ENCODE results near the gene WWOX. TPM values are rescaled to one million over a fixed set of nuclear protein-coding genes. Genes with fewer than 3 reads are reported as not detected.

WWOX gene
- total and polyA plus RNA-seq, 4 donors, result 5.4 to 61.5 (median 18.4) TPM

DNA sequence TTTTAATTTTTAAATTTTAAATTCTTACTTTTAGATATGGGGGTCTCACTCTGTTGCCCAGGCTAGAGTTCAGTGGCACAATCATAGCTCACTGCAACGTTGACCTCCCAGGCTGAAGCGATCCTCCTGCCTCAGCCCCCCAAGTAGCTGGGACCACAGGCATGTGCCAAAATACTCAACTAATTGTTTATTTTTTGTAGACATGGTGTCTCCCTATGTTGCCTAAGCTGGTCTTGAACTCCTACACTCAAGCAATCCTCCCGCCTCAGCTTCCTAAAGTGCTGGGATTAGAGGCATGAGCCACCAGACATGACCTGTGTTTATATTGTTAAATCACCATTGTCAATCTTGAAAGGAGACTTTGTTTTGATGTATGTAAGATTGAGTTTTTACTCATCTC lies 332.2 kb downstream of the WWOX start:
- H3K27ac ChIP-seq (ENCODE audit: low read depth in 1 of 2, low read length in 1 of 2), result no peak overlapping the region
- no peaks in the 10 kb centered on the region for H3K4me1 ChIP-seq (ENCODE audit: control insufficient read depth in 5 of 5, insufficient read depth in 5 of 5, low read length in 5 of 5)
- peaks cover 0 to 3% (median 2%) of the 10 kb centered on the region in 4 donors for H3K36me3 ChIP-seq (ENCODE audit: control insufficient read depth in 4 of 4, insufficient read depth in 4 of 4, low read length in 4 of 4)
- no peak for ATAC-seq (ENCODE audit: insufficient read depth, low FRiP score)
- no peaks in the 10 kb centered on the region for H3K9me3 ChIP-seq (ENCODE audit: control insufficient read depth in 4 of 4, insufficient read depth in 3 of 4, low read length in 3 of 4)
- DNase-seq, result no peak
- TF ChIP-seq, protein P1, sequence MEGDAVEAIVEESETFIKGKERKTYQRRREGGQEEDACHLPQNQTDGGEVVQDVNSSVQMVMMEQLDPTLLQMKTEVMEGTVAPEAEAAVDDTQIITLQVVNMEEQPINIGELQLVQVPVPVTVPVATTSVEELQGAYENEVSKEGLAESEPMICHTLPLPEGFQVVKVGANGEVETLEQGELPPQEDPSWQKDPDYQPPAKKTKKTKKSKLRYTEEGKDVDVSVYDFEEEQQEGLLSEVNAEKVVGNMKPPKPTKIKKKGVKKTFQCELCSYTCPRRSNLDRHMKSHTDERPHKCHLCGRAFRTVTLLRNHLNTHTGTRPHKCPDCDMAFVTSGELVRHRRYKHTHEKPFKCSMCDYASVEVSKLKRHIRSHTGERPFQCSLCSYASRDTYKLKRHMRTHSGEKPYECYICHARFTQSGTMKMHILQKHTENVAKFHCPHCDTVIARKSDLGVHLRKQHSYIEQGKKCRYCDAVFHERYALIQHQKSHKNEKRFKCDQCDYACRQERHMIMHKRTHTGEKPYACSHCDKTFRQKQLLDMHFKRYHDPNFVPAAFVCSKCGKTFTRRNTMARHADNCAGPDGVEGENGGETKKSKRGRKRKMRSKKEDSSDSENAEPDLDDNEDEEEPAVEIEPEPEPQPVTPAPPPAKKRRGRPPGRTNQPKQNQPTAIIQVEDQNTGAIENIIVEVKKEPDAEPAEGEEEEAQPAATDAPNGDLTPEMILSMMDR (IDR thresholded peaks at IDR 0.05; ENCODE audit: control extremely low read depth, extremely low read depth), result no peak
- no peak overlapping the region for H3K4me3 ChIP-seq
- no peaks in the 10 kb centered on the region for H3K27me3 ChIP-seq (ENCODE audit: control insufficient read depth in 3 of 3, insufficient read depth in 3 of 3, low read length in 2 of 3)
- WGBS, 2 donors, result 96 to 99% methylated on average over 3 of the region's 3 CpGs
- H3K9ac ChIP-seq (ENCODE audit: insufficient read depth in 1 of 2, low read length in 2 of 2), result no peak overlapping the region

DNA sequence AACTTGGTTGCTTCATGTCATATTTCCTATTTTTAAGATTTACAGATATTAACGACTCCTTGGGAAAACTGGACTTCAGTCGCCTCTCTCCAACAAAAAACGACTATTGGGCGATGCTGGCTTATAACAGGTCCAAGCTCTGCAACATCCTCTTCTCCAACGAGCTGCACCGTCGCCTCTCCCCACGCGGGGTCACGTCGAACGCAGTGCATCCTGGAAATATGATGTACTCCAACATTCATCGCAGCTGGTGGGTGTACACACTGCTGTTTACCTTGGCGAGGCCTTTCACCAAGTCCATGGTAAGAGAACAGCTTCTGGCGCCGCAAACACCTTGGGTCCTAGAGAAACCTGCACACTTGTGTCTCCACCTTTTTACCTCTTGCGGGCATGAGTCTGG lies 333.0 kb downstream of the WWOX start:
- H3K9me3 ChIP-seq (ENCODE audit: control insufficient read depth in 4 of 4, insufficient read depth in 3 of 4, low read length in 3 of 4), result no peaks in the 10 kb centered on the region
- WGBS, 2 donors, result 97% methylated on average over 17 of the region's 17 CpGs
- no peak for ATAC-seq (ENCODE audit: insufficient read depth, low FRiP score)
- no peak overlapping the region for H3K4me3 ChIP-seq
- no peak for DNase-seq
- TF ChIP-seq, protein P1 (IDR thresholded peaks at IDR 0.05; ENCODE audit: control extremely low read depth, extremely low read depth), result no peak
- H3K36me3 ChIP-seq (ENCODE audit: control insufficient read depth in 4 of 4, insufficient read depth in 4 of 4, low read length in 4 of 4), result peaks cover 0 to 3% (median 2%) of the 10 kb centered on the region in 4 donors
- no peaks in the 10 kb centered on the region for H3K27me3 ChIP-seq (ENCODE audit: control insufficient read depth in 3 of 3, insufficient read depth in 3 of 3, low read length in 2 of 3)
- H3K27ac ChIP-seq (ENCODE audit: low read depth in 1 of 2, low read length in 1 of 2), result no peak overlapping the region
- H3K9ac ChIP-seq (ENCODE audit: insufficient read depth in 1 of 2, low read length in 2 of 2), result no peak overlapping the region
- H3K4me1 ChIP-seq (ENCODE audit: control insufficient read depth in 5 of 5, insufficient read depth in 5 of 5, low read length in 5 of 5), result no peaks in the 10 kb centered on the region

DNA sequence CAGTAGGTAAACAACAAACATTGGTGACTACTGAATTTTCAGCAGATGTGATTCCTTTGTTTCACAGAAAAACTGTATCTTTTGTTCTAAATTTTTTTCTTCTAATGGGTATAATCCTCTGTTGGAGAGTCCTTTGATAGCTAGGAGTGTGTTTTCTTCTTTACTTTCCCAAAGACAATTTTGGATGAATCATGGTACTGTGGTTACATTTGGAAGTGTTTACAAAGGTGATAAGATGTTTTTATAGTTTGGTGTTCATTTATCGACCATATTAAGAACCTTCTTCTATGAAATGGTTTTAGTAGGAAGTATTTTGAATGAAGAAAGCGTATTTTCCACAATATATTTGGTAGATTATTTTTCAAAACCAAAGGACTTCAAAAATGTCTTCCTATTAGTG lies 333.7 kb downstream of the WWOX start:
- no peaks in the 10 kb centered on the region for H3K9me3 ChIP-seq (ENCODE audit: control insufficient read depth in 4 of 4, insufficient read depth in 3 of 4, low read length in 3 of 4)
- DNase-seq (no peak), ATAC-seq (ENCODE audit: insufficient read depth, low FRiP score) (no peak)
- H3K27me3 ChIP-seq (ENCODE audit: control insufficient read depth in 3 of 3, insufficient read depth in 3 of 3, low read length in 2 of 3), result no peaks in the 10 kb centered on the region
- no peaks in the 10 kb centered on the region for H3K4me1 ChIP-seq (ENCODE audit: control insufficient read depth in 5 of 5, insufficient read depth in 5 of 5, low read length in 5 of 5)
- H3K36me3 ChIP-seq (ENCODE audit: control insufficient read depth in 4 of 4, insufficient read depth in 4 of 4, low read length in 4 of 4), result peaks cover 0 to 3% (median 2%) of the 10 kb centered on the region in 4 donors
- no peak overlapping the region for H3K27ac ChIP-seq (ENCODE audit: low read depth in 1 of 2, low read length in 1 of 2)
- no peak overlapping the region for H3K9ac ChIP-seq (ENCODE audit: insufficient read depth in 1 of 2, low read length in 2 of 2)
- TF ChIP-seq, protein P1 (IDR thresholded peaks at IDR 0.05; ENCODE audit: control extremely low read depth, extremely low read depth), result no peak
- WGBS, 2 donors, result 92 to 93% methylated on average over 2 of the region's 2 CpGs
- no peak overlapping the region for H3K4me3 ChIP-seq

DNA sequence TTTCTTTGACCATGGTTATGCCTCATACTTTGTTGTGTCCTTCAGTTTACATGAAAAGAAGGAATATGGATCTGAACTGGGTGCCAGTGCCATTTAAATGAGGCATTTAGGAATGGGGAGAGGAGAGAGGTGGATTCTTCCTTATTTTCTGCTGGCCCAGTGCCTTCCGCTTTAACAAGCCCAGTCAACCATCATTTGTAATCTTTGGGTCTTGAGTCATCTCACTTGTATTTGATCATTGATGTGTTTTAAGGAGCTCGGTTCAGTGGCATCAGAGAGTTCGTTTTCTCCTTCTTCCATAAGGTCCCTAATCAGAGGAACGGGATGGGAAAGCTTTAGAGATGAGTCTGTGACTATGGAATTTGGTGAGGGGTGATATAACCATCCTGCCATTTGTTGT lies 334.9 kb downstream of the WWOX start:
- no peaks in the 10 kb centered on the region for H3K4me1 ChIP-seq (ENCODE audit: control insufficient read depth in 5 of 5, insufficient read depth in 5 of 5, low read length in 5 of 5)
- H3K9me3 ChIP-seq (ENCODE audit: control insufficient read depth in 4 of 4, insufficient read depth in 3 of 4, low read length in 3 of 4), result no peaks in the 10 kb centered on the region
- no peaks in the 10 kb centered on the region for H3K27me3 ChIP-seq (ENCODE audit: control insufficient read depth in 3 of 3, insufficient read depth in 3 of 3, low read length in 2 of 3)
- no peak overlapping the region for H3K27ac ChIP-seq (ENCODE audit: low read depth in 1 of 2, low read length in 1 of 2)
- 92 to 96% methylated on average over 4 of the region's 4 CpGs for WGBS, 2 donors
- H3K9ac ChIP-seq (ENCODE audit: insufficient read depth in 1 of 2, low read length in 2 of 2), result no peak overlapping the region
- TF ChIP-seq, protein P1 (IDR thresholded peaks at IDR 0.05; ENCODE audit: control extremely low read depth, extremely low read depth), result no peak
- H3K36me3 ChIP-seq (ENCODE audit: control insufficient read depth in 4 of 4, insufficient read depth in 4 of 4, low read length in 4 of 4), result peaks cover 0 to 2% (median under 1%) of the 10 kb centered on the region in 4 donors
- no peak for DNase-seq
- H3K4me3 ChIP-seq, result no peak overlapping the region
- no peak for ATAC-seq (ENCODE audit: insufficient read depth, low FRiP score)
